AG09309 (cell line): ENCODE data around the gene EMC10.

Source experiments
- DNase-seq: peaks from one replicate; pipeline ENCODE4 v3.0.0-alpha.2; 2010; ENCODE audit warnings: low read depth
- H3K4me3 ChIP-seq: 2 replicates; pipeline ENCODE4 v1.5.1; 2011; ENCODE audit warnings: mild to moderate bottlenecking, low read depth, low read length, moderate library complexity; ENCODE audit not compliant: control insufficient read depth
- TF ChIP-seq, protein P1 (sequence below): IDR thresholded peaks from 2 replicates; pipeline ENCODE4 v1.5.1; 2011; ENCODE audit warnings: mild to moderate bottlenecking, low read depth, low read length, inconsistent platforms; ENCODE audit not compliant: insufficient read depth, control insufficient read depth; ENCODE audit errors: missing control alignments

EMC10 gene

DNA sequence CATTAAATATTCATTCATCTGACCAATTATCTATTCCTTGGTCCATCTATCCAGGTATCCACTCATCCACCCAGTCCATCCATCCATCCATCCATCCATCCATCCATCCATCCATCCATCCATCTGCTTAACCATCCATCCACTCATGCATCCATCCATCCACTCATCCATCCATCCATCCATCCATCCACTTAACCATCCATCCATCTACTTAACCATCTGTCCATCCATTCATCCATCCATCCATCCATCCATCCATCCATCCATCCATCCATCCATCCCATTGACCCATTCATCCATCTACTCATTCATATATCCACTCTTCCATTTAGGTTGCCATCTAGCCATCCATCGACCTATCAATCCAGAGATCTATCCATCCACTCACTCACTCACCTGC, 32.2 kb upstream of the EMC10 start:
- no peak for DNase-seq
- H3K4me3 ChIP-seq = no peak overlapping the region
- TF ChIP-seq, protein P1, sequence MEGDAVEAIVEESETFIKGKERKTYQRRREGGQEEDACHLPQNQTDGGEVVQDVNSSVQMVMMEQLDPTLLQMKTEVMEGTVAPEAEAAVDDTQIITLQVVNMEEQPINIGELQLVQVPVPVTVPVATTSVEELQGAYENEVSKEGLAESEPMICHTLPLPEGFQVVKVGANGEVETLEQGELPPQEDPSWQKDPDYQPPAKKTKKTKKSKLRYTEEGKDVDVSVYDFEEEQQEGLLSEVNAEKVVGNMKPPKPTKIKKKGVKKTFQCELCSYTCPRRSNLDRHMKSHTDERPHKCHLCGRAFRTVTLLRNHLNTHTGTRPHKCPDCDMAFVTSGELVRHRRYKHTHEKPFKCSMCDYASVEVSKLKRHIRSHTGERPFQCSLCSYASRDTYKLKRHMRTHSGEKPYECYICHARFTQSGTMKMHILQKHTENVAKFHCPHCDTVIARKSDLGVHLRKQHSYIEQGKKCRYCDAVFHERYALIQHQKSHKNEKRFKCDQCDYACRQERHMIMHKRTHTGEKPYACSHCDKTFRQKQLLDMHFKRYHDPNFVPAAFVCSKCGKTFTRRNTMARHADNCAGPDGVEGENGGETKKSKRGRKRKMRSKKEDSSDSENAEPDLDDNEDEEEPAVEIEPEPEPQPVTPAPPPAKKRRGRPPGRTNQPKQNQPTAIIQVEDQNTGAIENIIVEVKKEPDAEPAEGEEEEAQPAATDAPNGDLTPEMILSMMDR = no peak

DNA sequence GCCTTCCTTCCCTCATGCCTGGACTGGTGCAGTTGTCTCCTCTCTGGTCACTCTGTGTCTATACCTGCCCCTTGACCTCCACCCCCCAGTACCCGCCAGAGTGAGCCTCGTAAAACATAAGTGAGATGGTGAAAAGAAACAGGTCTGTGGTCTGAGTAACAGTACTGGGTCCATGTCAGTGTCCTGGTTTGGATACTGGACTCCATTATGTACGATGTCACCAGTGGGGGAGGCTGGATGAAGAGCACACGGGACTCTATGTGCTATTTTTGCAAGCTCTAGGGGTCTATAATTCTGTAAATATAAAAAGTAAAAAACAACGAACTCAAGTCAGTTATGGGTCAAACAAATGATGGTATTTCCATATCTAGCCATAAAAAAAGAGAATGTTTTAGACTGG, 29.3 kb upstream of the EMC10 start:
- H3K4me3 ChIP-seq = no peak overlapping the region
- DNase-seq = no peak
- TF ChIP-seq, protein P1 = no peak

- H3K4me3 ChIP-seq = no peak overlapping the region
- no peak for DNase-seq
- TF ChIP-seq, protein P1 = no peak
Measured at GRCh38 chr19:50447750-50448149, 28.6 kb upstream of the EMC10 start.

DNA sequence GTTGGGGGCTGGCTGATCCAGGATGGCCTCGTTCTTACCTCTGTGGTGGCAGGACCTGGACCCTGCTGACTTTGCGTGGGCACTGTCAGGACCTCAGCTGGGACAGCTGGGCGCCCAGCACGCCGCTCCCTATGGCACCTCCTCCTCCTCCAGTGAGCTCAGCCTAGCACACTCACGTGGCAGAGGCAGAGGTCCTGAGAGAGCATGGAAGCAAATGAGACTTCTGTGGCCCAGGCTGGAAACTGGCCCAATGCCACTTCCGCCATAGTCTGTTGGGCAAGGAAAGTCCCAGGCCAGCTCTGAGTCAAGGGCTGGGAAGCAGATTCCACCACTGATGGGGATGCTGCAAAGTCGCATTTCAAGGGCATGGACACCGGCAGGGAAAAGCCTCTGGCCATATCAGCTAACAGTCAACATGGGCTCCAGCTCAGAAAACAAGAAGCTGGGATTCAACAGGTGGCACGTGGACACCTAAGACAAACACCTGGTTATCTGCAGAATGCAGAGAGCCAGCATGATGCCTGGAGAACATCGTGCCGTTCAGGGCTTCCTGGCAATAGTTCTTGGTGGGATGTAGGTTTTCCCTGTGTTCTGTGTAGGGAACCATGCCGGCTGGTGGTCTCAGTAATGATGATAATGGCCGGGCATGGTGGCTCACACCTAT, 26.9 kb upstream of the EMC10 start:
- no peak for DNase-seq
- TF ChIP-seq, protein P1 = no peak
- no peak overlapping the region for H3K4me3 ChIP-seq

GRCh38 chr19:50450369-50451222, 25.7 kb upstream of the EMC10 start:
- no peak overlapping the region for H3K4me3 ChIP-seq
- TF ChIP-seq, protein P1 = no peak

GRCh38 chr19:50451223-50451534, 25.1 kb upstream of the EMC10 start:
- DNase-seq = no peak
- TF ChIP-seq, protein P1 = no peak
- H3K4me3 ChIP-seq = no peak overlapping the region

More at GRCh38 chr19:50450369-50451222, 25.7 kb upstream of the EMC10 start:
- no peak for DNase-seq
